Stimulated activated CD4-positive, alpha-beta T cell treated with anti-CD3 and anti-CD28 coated beads, Interleukin-12 subunit alpha, Interleukin-12 subunit beta, amount 100 ng/mL, for 48 hours (primary cell): Measurements from ENCODE around the gene RPLP2.

ENCODE experiments used
- DNase-seq, 3 donors: peaks; one replicate each; pipeline ENCODE4 v3.0.0-alpha.2; 2020; ENCODE audit warnings: low read depth in 2 of 3, low spot score in 1 of 3

Gene RPLP2

GRCh38 chr11:862081-862661 lies 52.4 kb downstream of the RPLP2 start:
- DNase-seq, result no peak
